GM19324 (cell line): ENCODE measurements around the gene SLC16A4.
"Not testable (repeated sequence)": the region's sequence is repeated elsewhere in the genome, so short reads cannot be mapped to it uniquely, and the experiment has no call there.

ENCODE experiments used
- ATAC-seq: cut with Tn5 transposase; IDR thresholded peaks from one replicate; pipeline ENCODE4 v1.9.1; 2021; ENCODE audit warnings: mild to moderate bottlenecking, moderate library complexity; ENCODE audit not compliant: unreplicated experiment, low FRiP score

Gene SLC16A4

GRCh38 chr1:110411173-110411735 lies 20.4 kb upstream of the SLC16A4 start:
- ATAC-seq = no peak

- ATAC-seq = no peak
These were observed 18.5 kb upstream of the SLC16A4 start for GRCh38 chr1:110409316-110409715.

GRCh38 chr1:110408488-110408887 lies 17.7 kb upstream of the SLC16A4 start:
- no peak for ATAC-seq

- ATAC-seq = peak; percentile 88
These were observed 16.7 kb upstream of the SLC16A4 start, which contains the start of gene LAMTOR5 for GRCh38 chr1:110407260-110408210. Gene LAMTOR5 (minus strand): TSS chr1:110407694. CDS start chr1:110407620, 74 bp downstream.

- not testable (repeated sequence) for ATAC-seq
These were observed 15.6 kb upstream of the SLC16A4 start for GRCh38 chr1:110406407-110406806.

- ATAC-seq = no peak
These were observed 13.6 kb upstream of the SLC16A4 start for GRCh38 chr1:110404401-110404800.

GRCh38 chr1:110403805-110404204 lies 13.0 kb upstream of the SLC16A4 start:
- ATAC-seq = no peak

- ATAC-seq = not testable (repeated sequence)
These were observed 5.6 kb upstream of the SLC16A4 start for GRCh38 chr1:110396259-110396958.

GRCh38 chr1:110394493-110394820 lies 3.6 kb upstream of the SLC16A4 start:
- ATAC-seq = no peak

- ATAC-seq = no peak
These were observed 3.1 kb upstream of the SLC16A4 start for GRCh38 chr1:110393691-110394492.

- no peak for ATAC-seq
These were observed 2.5 kb upstream of the SLC16A4 start for GRCh38 chr1:110393286-110393685.

GRCh38 chr1:110390096-110390495 lies 730 bp downstream of the SLC16A4 start:
- no peak for ATAC-seq

GRCh38 chr1:110387048-110387754 lies 3.6 kb downstream of the SLC16A4 start:
- no peak for ATAC-seq

- ATAC-seq = no peak
These were observed 5.5 kb downstream of the SLC16A4 start for GRCh38 chr1:110385369-110385768.

GRCh38 chr1:110384581-110385321 lies 6.1 kb downstream of the SLC16A4 start:
- ATAC-seq = peak; percentile 60

GRCh38 chr1:110383251-110383990 lies 7.4 kb downstream of the SLC16A4 start:
- ATAC-seq = no peak

GRCh38 chr1:110380672-110381283 lies 10.0 kb downstream of the SLC16A4 start:
- ATAC-seq = no peak

GRCh38 chr1:110375490-110375889 lies 15.3 kb downstream of the SLC16A4 start:
- ATAC-seq = no peak
